ENCODE results near the gene COQ9. TPM values are rescaled to one million over a fixed set of nuclear protein-coding genes. Genes with fewer than 3 reads are reported as not detected.

COQ9 gene
- total RNA-seq, 1 donor from 2014 or later = 37.8 TPM

DNA sequence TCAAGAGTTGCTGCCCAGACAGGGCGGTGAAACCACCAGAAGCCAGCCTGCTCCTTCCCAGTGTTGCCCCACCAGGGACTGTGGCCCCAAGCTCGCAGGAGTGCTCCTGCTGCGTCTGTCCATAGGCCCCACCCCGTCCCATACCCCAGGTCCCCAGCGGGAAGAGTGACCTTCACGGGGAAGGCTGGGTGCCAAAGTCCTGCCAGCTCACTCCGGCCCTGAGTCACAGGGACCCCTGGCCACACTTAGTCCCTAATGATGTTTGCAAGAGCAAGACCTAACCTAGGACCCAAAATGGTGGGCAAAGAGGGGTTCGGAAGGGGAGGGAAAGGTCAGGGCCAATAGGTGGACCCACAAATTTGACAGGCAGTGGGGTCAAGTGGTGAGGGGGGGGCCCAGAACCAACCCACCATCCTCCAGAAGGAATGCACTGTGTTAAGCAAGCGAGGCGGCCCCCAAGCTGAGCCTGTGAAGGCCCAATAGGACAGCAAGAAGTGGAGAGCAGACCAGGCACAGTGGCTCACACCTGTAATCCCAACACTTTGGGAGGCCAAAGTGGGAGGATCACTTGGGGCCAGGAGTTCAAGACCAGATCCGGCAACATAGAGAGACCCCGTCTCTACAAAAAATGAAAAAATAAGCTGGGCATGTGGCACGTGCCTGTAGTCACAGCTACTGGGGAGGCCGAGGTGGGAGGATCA lies 35.7 kb downstream of the COQ9 start:
- Mint-ChIP-seq H3K4me1 (ENCODE audit: unreplicated experiment) (peaks cover 43% of the 10 kb centered on the region), H3K36me3 (ENCODE audit: unreplicated experiment) (no peaks in the 10 kb centered on the region), H3K4me3 (ENCODE audit: unreplicated experiment) (no peak overlapping the region), H3K27me3 (ENCODE audit: unreplicated experiment) (no peaks in the 10 kb centered on the region), H3K9me3 (ENCODE audit: unreplicated experiment) (no peaks in the 10 kb centered on the region), H3K27ac (ENCODE audit: unreplicated experiment) (no peak overlapping the region)
- no peak for DNase-seq (ENCODE audit: extremely low spot score, unreplicated experiment)
- TF ChIP-seq, protein P1, sequence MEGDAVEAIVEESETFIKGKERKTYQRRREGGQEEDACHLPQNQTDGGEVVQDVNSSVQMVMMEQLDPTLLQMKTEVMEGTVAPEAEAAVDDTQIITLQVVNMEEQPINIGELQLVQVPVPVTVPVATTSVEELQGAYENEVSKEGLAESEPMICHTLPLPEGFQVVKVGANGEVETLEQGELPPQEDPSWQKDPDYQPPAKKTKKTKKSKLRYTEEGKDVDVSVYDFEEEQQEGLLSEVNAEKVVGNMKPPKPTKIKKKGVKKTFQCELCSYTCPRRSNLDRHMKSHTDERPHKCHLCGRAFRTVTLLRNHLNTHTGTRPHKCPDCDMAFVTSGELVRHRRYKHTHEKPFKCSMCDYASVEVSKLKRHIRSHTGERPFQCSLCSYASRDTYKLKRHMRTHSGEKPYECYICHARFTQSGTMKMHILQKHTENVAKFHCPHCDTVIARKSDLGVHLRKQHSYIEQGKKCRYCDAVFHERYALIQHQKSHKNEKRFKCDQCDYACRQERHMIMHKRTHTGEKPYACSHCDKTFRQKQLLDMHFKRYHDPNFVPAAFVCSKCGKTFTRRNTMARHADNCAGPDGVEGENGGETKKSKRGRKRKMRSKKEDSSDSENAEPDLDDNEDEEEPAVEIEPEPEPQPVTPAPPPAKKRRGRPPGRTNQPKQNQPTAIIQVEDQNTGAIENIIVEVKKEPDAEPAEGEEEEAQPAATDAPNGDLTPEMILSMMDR (IDR thresholded peaks at IDR 0.05) = no peak

DNA sequence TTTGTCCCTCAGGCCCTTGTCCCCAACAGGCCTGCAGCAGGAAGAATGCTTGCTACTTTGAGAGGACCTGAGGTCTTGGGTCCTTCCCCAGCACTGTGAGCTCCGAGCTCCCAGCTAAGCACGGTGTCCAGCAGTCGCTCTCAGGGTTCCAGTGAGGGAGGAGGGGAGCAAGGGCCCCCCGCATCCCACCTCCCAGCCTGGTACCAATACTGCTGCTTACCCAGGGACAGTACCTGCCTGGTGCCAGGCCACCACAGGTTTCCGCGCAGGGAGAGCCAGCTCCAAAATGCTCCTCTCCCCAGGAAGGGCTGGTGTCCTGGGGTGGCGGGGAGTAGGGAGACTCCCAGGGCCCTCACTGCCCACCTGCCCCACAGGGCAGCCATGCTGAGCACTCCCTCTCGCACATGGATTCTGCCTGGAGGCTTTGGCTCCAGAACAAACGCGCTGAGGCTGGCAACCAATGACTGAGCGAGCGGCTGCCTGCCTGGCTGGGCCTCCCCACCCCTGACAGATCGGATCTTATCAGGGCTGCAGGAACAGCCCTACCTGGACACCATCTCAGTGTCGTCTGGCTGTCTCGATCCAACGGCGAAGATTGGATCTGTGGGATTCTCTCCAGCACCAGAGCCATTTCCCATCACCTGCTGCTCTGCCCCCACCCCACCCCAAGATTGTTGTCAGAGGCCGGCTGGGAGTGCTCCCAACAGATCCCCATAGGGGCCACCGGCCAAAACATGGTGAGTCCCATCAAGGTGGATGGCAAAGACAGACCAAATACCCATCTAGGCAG lies 36.6 kb downstream of the COQ9 start:
- Mint-ChIP-seq H3K27ac (ENCODE audit: unreplicated experiment) (no peak overlapping the region), H3K4me3 (ENCODE audit: unreplicated experiment) (no peak overlapping the region), H3K9me3 (ENCODE audit: unreplicated experiment) (no peaks in the 10 kb centered on the region), H3K27me3 (ENCODE audit: unreplicated experiment) (no peaks in the 10 kb centered on the region), H3K4me1 (ENCODE audit: unreplicated experiment) (peaks cover 34% of the 10 kb centered on the region), H3K36me3 (ENCODE audit: unreplicated experiment) (no peaks in the 10 kb centered on the region)
- TF ChIP-seq, protein P1 (IDR thresholded peaks at IDR 0.05) = no peak
- no peak for DNase-seq (ENCODE audit: extremely low spot score, unreplicated experiment)

DNA sequence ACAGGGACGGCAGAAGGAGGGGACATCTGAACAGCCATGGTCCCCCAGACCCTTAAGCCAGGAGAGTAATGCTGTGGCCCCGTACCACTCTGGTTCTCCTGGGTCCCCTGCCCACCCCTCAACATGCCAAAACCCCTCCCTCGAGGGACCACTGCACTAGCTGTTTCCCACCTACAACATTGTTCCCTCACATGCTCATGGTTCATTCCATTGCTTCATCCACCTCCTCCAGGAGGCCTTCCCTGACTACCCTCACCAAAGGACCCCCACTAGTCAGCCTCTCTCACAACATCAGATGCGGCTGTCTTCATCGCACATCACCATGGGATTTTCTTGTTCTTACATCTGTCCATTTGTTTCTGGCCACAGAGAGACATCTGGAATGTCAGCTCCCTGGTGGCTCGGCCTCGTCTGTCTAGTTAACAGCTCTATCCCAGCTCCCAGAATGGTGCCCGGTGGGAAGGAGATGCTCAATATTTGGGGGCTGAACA lies 37.3 kb downstream of the COQ9 start:
- Mint-ChIP-seq H3K4me1 (ENCODE audit: unreplicated experiment) (peaks cover 31% of the 10 kb centered on the region), H3K27me3 (ENCODE audit: unreplicated experiment) (peaks cover 1% of the 10 kb centered on the region), H3K9me3 (ENCODE audit: unreplicated experiment) (no peaks in the 10 kb centered on the region), H3K4me3 (ENCODE audit: unreplicated experiment) (no peak overlapping the region), H3K27ac (ENCODE audit: unreplicated experiment) (no peak overlapping the region), H3K36me3 (ENCODE audit: unreplicated experiment) (no peaks in the 10 kb centered on the region)
- no peak for DNase-seq (ENCODE audit: extremely low spot score, unreplicated experiment)
- TF ChIP-seq, protein P1 (IDR thresholded peaks at IDR 0.05) = no peak

DNA sequence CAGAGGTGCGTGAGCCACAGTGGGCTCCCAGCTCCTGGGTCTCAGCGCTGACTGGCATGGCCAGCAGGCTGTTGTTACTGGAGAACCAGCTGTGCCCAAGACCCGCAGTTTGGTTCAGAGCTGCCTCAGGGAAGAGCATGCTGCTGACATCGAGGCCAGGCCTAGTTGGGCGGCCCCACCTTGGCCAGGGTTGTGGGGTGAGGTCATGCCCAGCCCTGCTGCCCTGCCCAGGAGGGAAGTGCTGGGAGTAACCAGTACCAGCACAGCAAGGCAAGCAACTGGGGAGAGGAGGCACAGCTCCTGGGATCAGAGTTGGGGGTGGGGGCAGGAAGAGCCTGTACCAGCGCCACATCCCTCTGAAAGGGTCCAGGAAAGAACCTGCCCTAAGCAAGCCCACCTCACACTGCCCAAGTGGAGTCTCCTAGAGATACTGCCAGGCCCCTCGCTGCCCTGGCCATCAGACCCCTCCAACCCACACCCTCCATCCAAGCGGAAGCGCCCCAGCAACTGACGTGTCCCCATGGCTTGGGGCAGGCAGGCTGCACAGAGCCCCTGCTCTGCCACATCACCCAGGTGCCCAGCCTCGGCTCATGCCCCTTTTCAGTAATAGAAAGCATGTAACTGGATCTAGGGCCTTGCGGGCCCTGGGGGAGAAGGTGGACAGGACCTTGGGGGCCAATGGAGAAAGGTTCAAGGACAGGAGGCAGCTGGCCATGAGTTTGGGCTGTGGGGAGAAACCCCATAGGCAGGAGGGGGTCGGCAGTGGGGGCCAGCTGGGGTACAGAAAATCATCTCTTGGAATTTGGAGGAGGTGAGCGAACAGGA lies 38.0 kb downstream of the COQ9 start:
- no peak for DNase-seq (ENCODE audit: extremely low spot score, unreplicated experiment)
- Mint-ChIP-seq H3K27me3 (ENCODE audit: unreplicated experiment) (peaks cover 3% of the 10 kb centered on the region), H3K36me3 (ENCODE audit: unreplicated experiment) (no peaks in the 10 kb centered on the region), H3K4me3 (ENCODE audit: unreplicated experiment) (peak overlapping the region; percentile 83), H3K9me3 (ENCODE audit: unreplicated experiment) (no peaks in the 10 kb centered on the region), H3K4me1 (ENCODE audit: unreplicated experiment) (peaks cover 23% of the 10 kb centered on the region), H3K27ac (ENCODE audit: unreplicated experiment) (no peak overlapping the region)
- TF ChIP-seq, protein P1 (IDR thresholded peaks at IDR 0.05) = no peak
